ENCODE data around the gene BRD7.

BRD7 gene

GRCh38 chr16:50303041-50303604 lies 65.7 kb downstream of the BRD7 start:
- FAIRE-seq: no peak

DNA sequence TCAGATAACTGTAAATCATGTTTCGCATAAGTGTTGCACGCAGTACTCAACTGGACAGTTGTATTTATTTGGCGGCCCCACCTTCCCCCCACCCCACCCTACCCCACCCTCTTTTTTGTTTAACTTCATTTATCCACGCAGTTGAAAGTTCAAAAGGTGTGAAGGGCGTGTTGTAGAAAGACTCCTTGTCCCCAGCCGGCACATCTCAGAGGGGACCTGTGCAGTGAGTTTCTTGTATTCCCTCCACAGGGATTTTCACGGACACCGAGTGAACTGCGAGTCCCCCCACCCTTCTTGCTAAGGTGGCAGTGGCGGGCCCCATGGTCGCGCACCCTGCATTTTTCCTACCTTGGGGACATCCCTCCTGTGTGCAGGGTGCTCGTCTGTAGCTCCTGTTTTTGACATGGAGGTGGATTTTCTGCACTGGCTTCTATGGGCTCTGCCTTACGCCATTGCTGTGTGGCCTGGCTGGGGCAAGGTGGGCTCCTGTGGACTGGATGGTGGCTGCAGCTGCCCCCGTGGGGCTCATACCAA lies 66.2 kb downstream of the BRD7 start:
- no peak for FAIRE-seq

GRCh38 chr16:50301626-50302471 lies 66.9 kb downstream of the BRD7 start:
- FAIRE-seq: no peak

DNA sequence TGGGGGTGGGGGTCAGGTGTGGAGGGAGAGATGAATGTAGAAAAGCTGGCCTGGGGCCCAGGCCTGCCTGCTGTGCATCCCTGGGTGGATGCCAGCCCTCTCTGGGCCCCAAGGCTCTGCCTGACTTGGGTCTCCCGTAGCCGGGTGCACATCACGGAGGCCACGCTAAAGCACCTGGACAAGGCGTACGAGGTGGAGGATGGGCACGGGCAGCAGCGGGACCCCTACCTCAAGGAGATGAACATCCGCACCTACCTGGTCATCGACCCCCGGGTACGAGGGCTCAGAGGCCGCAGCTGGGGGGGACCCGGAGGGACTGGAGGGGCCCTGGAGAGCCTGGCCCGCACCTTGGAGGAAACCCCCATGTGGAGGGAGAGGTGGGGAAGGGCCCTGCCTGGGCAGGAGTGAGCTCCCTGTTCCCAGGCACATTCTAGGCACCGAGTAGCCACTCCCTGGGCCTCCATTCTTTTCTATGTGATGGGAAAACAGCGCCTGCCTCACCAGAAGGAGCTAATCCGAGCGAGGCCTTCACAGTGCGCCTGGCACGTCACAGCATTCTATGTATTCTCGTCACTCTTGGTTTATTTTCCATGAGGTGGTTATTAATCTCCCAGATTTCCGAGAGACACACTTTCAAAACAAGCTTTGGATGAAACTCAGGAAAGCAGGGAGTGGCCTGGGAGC lies 67.7 kb downstream of the BRD7 start:
- no peak for FAIRE-seq

DNA sequence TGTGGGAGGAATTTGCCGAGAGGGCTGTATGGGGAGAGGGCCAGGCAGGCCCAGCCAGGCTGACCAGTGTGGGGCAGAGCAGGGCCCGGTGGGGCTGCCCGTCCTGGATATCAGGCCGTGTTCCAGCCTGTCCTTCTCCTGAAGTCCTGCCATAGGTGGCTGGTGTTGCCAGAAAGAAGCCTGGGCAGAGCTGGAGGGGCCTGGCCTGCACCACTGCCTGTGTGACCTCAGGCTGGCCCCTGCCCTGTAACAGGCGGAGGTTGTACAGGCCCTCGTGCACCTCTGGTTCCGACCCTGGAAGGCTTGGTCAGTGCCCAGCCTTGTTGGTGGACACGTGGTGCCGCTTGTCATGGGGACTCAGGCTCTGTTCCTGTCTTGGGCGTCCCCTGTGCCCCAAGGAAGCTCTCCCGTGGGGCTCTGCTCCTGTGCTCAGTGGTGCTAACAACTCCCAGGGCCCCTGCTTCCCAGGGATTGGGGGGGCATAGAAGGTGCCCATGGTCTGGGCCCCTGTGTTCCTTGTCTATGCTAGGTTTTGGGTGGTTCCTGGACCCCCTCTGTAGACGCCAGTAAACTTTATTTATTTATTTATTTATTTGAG lies 69.2 kb downstream of the BRD7 start:
- FAIRE-seq: no peak

DNA sequence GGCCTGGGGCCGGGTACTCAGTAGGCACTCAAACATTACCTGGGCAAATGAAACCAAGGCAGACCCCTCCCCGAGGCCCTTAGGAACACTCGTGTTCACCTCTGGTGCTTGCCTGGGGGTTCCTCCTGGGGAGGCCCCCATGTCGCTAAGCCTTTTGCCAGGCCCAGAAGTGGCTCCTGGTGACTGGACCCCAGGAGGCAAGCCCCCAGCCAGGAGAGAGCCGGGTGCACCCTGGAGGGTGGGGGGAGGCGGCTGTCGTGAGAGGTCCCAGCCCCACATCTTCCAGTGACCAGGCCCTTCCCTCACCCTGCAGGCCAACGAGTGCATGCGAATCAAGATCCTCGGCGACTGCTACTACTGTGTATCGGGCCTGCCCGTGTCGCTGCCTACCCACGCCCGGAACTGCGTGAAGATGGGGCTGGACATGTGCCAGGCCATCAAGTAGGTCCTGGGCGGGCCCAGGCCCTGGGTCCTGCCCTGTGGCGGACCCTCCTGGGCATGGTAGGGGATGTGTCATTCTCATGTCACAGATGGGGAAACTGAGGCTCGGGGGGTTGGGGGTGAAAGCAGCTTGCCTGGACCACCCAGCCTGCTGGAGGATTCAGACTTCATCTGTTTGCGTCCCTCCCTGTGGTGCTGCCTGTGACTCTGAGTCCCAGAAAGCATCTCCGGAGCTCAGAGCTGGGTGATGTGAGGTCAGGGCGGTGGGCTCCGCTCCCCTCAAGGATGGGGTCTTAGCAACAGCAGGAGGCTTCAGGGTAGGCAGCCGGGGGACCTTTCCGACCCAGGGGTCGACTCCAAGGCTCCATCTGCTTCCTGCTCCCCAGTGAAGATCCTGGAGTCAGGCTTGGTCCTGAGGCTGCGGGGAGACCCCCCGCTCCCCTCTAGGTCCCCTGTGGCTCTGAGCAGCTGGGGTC lies 69.9 kb downstream of the BRD7 start:
- no peak for FAIRE-seq

- FAIRE-seq: no peak
Observed at GRCh38 chr16:50298075-50298460, 70.7 kb downstream of the BRD7 start.

- FAIRE-seq: no peak
Observed at GRCh38 chr16:50297301-50298074, 71.3 kb downstream of the BRD7 start.

GRCh38 chr16:50296807-50297206 lies 72.0 kb downstream of the BRD7 start:
- FAIRE-seq: no peak

DNA sequence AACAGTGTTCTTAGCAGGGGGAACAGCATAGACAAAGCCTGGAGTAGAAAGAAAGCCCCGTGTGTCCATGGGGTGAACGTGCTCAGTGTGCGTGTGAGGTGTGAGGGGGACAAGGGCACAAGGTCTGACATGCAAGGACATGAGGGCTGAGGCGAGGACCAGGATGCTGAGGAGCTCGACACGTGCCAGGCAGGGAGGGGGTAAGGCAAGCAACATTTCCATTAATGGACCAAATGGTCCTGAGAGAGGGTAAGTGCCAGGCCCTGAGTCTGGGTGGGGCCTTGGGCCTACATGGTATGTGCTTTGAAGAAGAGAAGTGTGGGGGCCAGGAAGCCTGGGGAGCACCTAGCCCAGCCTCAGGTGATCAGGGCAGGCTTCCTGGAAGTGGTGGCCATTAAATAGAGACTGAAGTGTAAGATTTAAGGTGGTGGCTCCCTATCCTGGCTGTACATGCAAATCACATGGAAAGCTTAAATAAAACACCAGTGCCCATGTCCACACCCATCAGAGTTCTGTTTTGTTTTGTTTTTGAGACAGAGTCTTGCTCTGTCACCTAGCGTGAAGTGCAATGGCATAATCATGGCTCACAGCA lies 73.2 kb downstream of the BRD7 start:
- no peak for FAIRE-seq

- FAIRE-seq: no peak
Observed at GRCh38 chr16:50294955-50295354, 73.8 kb downstream of the BRD7 start.

DNA sequence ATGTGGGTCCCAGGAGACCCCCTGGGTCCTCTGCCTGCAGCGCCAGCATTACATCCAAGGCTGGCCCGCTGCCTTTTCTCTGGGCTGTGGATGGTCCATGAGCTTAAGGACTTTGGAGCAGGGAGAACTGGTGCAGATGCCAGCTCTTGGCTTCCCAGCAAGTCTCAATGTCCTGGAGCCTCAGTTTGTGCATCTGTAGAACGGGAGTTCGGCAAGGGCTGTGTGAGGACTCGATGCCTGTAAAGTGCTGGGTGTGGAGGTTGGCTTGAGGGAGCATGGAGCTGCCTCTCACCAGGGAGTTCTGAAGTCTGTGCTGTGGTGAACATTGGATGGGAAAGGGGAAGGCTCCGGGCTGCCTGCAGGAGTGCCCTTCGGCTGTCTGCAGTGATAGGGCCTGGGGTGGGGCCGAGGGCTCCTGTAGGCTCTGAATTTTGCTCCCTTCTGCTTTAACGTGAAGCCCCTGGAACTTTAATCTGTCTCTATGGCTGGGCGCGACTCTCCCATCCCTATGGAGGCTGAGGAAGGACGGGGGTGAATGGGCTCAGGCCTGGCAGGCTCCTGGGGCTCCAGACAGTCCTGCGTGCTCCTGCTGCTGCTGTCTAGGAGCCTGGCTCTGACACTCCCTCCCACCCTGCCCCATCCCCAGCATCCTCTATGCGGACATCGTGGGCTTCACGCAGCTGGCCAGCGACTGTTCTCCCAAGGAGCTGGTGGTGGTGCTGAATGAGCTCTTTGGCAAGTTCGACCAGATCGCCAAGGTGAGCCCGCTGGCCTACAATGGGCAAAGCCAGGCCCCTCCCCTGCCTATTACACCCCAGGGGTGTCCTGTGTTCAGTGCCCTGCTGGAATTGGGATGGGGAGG lies 74.6 kb downstream of the BRD7 start:
- FAIRE-seq: no peak

- FAIRE-seq: no peak
Observed at GRCh38 chr16:50293041-50293783, 75.6 kb downstream of the BRD7 start.

DNA sequence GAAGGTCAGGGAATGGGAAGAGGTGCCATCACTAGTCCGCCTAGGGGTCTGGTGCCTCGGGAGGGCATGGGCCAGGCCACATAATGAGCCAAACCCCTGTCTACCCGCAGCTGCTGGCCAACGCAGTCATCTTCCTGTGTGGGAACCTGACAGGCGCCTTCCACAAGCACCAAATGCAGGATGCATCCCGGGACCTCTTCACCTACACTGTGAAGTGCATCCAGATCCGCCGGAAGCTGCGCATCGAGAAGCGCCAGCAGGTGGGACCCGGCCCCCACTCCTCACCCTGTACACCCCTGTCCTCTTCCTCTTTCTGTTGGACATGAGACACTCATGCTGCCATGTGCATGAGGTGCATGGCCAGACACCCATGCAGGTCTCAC lies 76.2 kb downstream of the BRD7 start:
- FAIRE-seq: no peak

DNA sequence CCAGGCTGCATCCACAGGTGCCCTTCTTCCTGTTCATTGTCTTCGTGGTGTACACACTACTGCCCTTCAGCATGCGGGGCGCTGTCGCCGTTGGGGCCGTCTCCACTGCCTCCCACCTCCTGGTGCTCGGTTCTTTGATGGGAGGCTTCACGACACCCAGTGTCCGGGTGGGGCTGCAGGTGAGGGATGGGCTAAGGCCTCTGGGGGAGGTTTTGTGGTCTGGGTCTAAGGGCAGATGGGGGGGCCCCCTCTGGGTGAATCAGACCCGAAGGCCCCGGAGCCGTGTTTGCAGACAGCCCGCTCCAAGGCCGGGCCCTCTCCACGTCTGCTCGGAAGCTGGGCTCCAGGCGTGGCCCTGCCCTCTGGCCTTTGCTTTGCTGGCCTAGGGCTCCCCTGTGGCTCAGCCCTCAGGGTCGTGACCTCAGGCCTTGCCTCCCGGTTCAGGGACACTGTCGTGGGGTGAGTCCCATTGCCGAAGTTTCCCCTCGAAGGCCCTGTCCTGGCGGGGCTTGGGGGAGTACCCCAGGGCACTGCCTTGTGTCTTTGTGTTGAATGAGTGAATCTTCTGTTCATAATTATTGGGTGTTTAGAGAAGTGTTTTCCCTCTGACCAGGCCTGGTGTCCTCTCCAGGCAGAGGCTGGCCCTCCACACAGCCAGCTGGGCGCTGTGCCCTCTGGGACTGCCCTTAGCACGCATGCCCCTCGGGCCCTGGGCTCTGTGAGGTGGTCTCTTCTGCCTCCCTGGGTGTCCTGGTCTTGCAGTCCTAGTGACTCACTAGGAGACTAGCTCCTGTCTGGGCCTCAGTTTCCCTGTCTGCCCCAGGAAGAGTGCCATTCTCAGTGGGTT lies 76.8 kb downstream of the BRD7 start:
- FAIRE-seq: no peak

DNA sequence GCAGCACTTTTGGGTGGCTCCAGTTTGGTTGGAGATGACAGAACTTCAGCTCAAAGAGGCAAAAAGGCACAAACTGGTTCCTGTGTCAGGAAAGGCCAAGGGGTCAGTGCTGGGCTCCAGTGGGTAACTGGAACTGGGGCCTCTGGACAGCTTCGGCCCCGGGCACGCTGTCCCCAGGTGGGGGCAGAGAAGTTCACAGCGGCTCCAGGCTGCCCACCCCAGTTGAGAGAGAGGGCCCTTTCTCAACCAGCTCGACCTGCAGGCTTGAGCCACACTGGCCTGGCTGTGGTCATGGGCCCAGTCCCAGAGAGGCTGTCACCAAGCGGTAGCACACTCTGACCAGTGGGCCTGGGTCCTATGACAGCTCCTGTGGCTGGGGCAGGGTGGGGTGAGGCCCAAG lies 77.9 kb downstream of the BRD7 start:
- FAIRE-seq: no peak

DNA sequence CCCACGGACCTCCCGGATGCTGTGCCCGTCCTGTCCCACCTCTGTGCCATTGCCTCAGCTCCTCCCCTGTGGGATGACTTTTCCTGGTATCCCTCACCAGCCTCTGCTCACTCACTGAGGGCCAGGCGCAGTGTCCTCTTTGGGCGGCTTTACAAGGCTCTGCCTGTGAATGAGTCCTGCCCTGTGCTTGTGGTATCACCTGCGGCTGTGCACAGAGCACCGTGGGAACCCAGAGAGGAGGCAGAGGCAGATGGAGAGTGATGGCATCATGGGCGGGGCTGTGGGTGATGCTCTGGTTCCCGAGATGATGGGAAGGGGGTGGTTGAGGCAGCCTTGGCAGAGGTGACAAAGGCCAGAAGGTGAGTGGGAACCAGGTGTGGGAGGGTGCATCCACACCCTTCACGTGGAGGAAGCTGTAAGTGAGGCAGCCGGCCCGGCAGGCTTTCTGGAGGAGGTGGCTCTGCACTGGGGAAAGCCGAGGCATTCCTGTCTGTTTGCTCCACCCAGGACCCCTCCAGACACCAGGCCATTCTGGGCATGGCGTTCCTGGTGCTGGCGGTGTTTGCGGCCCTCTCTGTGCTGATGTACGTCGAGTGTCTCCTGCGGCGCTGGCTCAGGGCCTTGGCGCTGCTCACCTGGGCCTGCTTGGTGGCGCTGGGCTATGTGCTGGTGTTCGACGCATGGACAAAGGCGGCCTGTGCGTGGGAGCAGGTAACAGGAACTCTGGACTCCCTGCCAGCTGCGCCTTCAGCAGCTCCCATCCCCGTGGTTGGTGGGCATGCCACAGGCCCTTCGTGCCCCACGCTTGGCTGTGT lies 78.6 kb downstream of the BRD7 start:
- no peak for FAIRE-seq

Measured in endometrium (tissue), 2 donors.